Cortex of kidney (tissue), 1 donor: Measurements from ENCODE around the gene DVL2.

Experiments
- DNase-seq: peaks from one replicate; lab custom pipeline; 2025; lab: John Stamatoyannopoulos, UW

The DVL2 gene

DNA sequence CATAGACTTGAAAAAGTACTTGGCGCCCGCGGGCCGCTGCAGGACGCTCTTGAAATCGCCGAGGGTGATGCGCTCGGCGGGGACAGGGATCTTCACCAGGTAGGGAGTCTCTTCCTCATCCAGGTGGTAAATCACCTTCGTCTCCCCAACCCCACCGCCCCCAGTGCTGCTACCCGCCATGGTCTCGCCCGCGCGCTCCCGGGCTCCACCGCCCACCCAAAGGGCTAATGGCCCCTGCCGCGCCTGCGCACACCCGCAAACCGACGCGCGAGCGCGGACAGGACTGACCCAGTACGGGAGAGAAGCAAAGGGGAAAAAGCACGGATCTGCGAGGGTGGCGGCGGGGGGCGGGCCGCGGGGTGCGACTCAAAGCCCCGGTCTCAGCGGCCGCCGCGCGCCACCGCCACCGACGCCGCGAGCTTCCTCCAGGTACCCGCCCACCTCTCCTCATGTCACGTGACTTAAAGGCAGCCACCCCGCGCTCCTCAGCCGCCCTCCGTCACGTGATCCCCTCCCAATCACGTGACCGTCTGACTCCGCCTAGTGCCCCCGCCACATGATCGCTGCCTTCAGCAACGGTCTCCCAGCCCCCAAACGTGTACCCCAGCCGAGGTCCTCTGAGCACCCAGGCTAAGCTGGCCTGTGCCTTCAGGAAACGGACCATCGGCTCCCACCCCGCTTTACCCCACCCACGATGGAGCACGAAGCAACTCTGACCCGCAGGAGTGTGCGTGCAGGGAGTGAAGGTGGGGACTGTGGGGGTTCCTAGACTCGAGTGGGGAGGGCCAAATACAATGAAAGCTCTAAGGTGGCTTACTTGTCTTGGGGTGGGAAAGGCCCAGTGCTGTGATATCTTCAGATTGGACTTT is at the start of gene DVL2:
DVL2 (minus strand) TSS at position 435 of the 869 bp plus-strand sequence; CDS start at position 180, 255 bp downstream.
- no peak for DNase-seq

- no peak for DNase-seq
Observed at GRCh38 chr17:7283471-7284216, 49.3 kb upstream of the DVL2 start.

GRCh38 chr17:7282752-7283321 is 48.5 kb upstream of the DVL2 start:
- DNase-seq = no peak

DNA sequence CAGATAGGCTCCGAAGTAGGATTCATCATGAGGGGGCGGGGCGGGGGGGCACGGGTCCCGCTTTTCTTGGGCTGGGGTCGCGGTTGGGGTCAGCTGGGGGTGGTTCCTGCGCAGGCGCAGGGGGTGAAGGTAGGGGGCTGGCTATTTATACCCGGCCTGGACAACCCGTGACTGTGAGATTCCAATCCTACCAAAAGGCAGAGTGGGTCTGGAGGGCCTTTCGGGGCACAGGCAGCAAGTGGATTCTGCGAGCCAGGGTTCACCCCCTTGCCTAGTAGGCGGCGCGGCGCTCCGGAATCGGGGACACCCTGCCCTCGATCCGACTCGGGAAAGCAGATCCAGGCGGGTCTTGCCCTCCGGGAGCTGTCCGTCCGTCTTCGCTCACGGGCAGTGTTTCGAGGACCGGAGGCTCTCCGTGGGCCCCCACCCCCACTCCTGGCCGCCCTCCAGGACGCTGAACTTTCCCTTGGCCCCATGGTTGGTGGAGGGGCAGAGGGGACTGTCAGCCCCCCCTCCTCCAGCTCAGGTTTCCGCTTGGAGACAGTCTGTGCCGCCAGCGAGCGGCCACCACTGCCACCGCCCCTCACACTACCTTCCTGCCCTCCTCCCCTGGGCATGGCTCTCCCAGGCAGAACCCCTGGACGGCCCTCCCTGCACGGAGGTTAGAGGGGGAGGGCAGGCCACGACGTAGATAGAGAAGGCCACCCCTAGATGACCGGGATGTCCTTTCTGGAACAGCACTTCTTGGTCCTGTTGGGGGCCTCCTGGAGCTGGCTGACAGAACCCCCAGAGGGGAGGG is 47.8 kb upstream of the DVL2 start:
- DNase-seq = no peak

DNA sequence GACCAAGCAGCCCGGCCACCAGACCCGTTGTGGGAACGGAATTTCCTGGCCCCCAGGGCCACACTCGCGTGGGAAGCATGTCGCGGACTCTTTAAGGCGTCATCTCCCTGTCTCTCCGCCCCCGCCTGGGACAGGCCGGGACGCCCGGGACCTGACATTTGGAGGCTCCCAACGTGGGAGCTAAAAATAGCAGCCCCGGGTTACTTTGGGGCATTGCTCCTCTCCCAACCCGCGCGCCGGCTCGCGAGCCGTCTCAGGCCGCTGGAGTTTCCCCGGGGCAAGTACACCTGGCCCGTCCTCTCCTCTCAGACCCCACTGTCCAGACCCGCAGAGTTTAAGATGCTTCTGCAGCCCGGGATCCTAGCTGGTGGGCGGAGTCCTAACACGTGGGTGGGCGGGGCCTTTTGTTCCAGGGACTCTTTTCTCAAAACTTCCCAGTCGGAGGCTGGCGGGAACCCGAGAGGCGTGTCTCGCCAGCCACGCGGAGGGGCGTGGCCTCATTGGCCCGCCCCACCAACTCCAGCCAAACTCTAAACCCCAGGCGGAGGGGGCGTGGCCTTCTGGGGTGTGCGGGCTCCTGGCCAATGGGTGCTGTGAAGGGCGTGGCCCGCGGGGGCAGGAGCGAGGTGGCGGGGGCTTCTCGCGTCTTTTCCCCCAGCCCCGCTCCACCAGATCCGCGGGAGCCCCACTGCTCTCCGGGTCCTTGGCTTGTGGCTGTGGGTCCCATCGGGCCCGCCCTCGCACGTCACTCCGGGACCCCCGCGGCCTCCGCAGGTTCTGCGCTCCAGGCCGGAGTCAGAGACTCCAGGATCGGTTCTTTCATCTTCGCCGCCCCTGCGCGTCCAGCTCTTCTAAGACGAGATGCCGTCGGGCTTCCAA is 47.0 kb upstream of the DVL2 start, which contains the start of gene SLC2A4:
SLC2A4 (plus strand) TSS at position 645 of the 879 bp plus-strand sequence; CDS start at position 862, 217 bp downstream.
- DNase-seq = no peak

GRCh38 chr17:7280519-7281073 is 46.3 kb upstream of the DVL2 start:
- DNase-seq = no peak

GRCh38 chr17:7279448-7279847 is 45.1 kb upstream of the DVL2 start:
- DNase-seq = no peak

GRCh38 chr17:7266784-7267183 is 32.5 kb upstream of the DVL2 start:
- DNase-seq = no peak

- DNase-seq = no peak
Observed at GRCh38 chr17:7263801-7264078, 29.4 kb upstream of the DVL2 start.

GRCh38 chr17:7262935-7263800 is 28.9 kb upstream of the DVL2 start:
- no peak for DNase-seq

DNA sequence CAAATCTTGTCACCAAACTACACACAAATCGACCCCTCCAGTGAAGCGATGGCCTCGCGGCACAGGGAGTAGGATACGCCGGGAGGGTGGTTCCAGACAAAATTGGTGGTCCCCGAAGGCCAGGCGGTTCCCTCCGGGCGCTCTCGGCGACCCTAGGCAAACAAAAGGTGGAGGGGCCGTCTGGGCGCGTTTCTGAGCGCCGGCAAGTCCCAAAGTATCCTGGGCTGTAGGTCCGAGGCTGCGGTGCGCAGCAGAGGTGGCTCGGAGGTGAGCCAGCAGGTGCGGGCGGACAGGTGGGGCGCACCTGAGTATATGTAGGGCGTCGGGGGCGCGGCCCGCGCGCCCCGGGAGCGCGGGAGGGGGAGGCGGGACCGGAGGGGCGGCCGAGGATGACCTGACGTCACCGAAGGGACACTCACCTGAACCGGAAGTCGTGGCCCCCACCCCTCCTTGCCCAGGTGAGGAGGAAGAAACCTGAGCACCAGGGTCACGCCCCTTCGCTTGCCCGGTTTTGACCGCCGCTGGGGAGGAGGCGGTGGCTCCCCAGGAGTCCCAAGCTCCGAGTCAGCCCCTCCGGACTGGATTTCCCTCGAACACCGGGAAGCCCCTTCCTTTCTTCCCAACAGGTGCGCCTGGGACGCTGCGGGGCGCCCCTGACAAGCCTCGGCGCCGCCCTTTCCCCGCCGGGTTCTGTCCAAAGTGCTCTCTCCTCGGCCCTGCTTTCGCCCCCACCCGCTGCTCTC is 28.0 kb upstream of the DVL2 start, which contains the start of gene CLDN7:
CLDN7 (minus strand) TSS at position 287 of the 743 bp plus-strand sequence. CDS start 435 bp downstream, outside the sequence.
- DNase-seq = no peak

- no peak for DNase-seq
Observed at GRCh38 chr17:7261379-7262191, 27.3 kb upstream of the DVL2 start.

GRCh38 chr17:7260651-7261378 is 26.5 kb upstream of the DVL2 start:
- no peak for DNase-seq

DNA sequence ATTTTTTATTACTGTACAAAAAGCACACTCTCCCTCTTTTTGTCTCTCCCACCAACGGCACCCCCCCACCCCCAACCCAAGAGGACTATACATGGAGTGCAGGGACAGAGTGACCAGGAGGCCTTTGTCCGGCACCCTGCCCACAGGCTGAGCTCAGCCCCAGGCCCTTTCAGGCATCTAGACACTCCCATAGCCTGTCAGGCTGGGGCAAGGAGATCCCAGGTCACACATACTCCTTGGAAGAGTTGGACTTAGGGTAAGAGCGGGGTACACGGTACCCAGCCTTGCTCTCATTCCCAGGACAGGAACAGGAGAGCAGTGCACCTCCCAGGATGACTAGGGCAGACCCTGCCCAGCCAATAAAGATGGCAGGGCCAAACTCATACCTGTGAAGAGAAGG is 25.8 kb upstream of the DVL2 start:
- no peak for DNase-seq

DNA sequence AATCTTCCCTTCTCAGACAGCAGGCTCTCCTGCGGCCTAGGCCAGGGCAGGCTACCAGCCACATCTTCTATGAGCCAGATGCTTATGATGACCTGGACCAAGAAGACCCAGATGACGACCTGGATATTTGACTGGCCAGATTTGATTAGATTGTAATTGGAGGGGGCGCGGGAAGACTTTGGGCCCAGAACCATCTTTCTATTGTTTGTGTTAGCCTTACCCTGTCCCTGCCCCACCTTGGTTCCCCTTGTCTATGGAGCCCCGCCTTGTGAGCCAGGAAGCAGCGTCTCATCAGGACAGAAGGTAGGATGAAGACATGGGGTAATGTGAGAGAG is 25.2 kb upstream of the DVL2 start:
- no peak for DNase-seq

DNA sequence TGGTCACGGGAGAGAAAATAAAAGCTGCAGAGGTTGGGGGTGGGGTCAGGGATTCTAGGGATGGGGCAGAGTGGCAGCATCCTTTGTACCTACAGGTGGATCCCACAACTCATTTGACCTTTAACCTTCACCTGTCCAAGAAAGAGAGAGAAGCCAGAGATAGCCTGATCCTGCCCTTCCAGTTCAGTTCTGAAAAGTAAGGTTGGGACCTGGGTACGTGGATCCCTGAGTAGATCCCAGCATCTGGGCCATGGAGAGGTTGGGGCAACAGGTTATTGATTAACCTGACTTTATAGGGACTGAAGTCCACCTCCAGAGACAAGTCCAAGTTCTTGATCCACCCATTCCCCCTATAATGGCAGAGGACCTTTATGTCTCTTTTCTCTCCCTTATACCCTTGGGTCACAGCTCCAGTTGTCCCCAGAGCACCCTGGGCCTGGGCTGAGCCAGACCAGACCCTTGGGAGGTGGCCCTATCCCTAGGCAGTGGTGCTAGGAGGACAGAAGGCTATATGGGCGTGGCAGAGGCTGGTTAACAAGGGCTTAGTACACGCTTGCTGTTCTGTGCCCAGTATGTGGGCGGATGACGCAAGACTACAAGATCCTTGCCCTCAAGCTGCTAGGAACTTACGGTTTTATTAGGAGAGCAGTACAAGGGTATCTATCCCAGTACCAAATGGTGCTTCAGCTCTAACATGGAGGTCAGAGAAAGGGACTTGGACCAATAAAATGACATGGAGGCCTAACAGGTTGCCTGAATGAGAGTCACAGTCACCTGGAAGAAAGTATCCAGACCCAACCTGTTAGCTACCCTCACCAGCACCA is 24.6 kb upstream of the DVL2 start:
- no peak for DNase-seq
